Breast epithelium (tissue), 3 donors: ENCODE measurements around the gene GNE.

Experiments used
- POLR2A ChIP-seq: fragments of 450-650 bp; IDR thresholded peaks from one replicate; pipeline ENCODE4 v1.6.1; 2016; ENCODE audit warnings: antibody characterized with exemption, mild to moderate bottlenecking, moderate library complexity
- POLR2AphosphoS5 ChIP-seq, 3 donors: sonication (generic); formaldehyde crosslinking; IDR thresholded peaks; one replicate each; pipeline ENCODE4 v1.6.1; 2017; ENCODE audit warnings: antibody characterized with exemption in 3 of 3
- TF ChIP-seq, protein P1 (sequence below), 3 donors: fragments of 450-650 bp; IDR thresholded peaks; one replicate each; pipeline ENCODE4 v1.5.1; 2016 to 2017; ENCODE audit warnings: antibody characterized with exemption in 3 of 3, mild to moderate bottlenecking in 3 of 3, moderate library complexity in 3 of 3

- TF ChIP-seq, protein P1, sequence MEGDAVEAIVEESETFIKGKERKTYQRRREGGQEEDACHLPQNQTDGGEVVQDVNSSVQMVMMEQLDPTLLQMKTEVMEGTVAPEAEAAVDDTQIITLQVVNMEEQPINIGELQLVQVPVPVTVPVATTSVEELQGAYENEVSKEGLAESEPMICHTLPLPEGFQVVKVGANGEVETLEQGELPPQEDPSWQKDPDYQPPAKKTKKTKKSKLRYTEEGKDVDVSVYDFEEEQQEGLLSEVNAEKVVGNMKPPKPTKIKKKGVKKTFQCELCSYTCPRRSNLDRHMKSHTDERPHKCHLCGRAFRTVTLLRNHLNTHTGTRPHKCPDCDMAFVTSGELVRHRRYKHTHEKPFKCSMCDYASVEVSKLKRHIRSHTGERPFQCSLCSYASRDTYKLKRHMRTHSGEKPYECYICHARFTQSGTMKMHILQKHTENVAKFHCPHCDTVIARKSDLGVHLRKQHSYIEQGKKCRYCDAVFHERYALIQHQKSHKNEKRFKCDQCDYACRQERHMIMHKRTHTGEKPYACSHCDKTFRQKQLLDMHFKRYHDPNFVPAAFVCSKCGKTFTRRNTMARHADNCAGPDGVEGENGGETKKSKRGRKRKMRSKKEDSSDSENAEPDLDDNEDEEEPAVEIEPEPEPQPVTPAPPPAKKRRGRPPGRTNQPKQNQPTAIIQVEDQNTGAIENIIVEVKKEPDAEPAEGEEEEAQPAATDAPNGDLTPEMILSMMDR (IDR thresholded peaks at IDR 0.05): no peak
- TF ChIP-seq POLR2A: no peak
- TF ChIP-seq POLR2AphosphoS5 (IDR thresholded peaks at IDR 0.05): no peak
These were observed 66.6 kb downstream of the GNE start for GRCh38 chr9:36191686-36192085.
